Activated T-helper 9 cell treated with anti-CD3 and anti-CD28 coated beads, Interleukin-2, amount 50 U/mL, for 16 hours (primary cell): Measurements from ENCODE around the gene TBCC.
"Not testable (repeated sequence)": the region's sequence is repeated elsewhere in the genome, so short reads cannot be mapped to it uniquely, and the experiment has no call there.

ENCODE experiments used
- DNase-seq: peaks from one replicate; pipeline ENCODE4 v3.0.0-alpha.2; 2020; ENCODE audit warnings: low read depth

TBCC gene

DNA sequence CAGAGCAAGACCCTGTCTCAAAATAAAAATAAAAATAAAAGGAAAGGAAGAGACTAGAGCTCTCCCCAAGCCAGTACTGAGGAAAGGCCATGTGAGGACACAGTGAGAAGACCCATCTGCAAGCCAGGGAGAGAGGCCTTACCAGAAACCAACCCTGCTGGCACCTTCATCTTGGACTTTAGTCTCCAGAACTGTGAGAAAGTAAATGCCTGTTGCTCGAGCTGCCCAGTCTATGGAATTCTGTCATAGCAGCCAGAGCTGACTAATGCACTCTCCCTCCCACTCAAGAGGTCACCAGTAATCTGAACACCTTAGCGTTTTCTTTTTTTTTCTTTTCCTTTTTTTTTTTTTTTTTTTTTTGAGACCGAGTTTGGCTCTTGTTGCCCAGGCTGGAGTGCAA is 16.2 kb downstream of the TBCC start:
- DNase-seq: no peak

DNA sequence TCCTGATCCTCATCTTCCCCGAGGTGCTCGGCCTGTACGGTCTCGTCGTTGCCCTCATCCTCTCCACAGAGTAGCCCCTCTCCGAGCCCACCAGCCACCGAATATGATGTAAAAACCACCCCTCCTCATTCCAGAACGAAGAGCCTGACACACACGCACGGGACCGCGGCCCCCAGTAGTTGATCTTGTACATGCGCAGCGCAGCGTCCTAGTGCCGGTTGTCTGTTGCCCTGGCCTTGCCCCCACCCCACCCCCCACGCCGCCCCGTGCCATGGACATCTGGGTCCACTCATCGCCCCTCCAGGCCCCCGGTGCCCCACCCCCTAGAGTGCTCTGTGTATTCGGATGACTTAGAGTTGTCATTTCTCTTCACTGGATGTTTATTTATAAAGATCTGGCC is 18.3 kb downstream of the TBCC start:
- no peak for DNase-seq

GRCh38 chr6:42727087-42727611 is 18.8 kb downstream of the TBCC start:
- DNase-seq: no peak

DNA sequence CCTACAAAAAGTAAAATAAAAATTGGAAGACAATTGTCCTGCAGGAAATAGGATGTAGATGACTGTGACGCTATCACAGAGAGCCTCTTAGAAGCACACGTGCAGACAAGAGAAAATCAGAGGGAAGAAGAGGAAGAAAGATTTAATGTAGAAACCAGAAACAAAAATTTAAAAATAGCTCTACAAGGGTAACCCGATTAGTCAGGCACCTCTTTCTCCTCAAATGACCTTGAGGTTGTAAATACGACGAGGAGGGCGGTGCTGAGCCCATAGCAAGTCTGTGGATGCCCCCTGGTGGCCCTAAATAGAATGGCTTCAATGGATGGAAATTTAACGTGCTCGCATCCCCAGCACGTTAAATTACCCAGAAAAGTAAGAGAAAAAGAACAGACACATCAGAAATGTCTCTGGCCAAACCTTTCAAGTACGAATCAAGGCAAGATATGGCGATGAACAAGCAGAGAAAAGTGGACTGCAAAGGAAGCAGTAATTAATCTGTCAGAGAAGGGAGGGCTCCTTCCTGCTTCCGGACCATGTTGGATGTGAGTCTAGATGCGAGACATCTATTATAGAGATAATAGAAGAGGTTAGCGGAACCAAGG is 19.3 kb downstream of the TBCC start:
- DNase-seq: peak; percentile 57

DNA sequence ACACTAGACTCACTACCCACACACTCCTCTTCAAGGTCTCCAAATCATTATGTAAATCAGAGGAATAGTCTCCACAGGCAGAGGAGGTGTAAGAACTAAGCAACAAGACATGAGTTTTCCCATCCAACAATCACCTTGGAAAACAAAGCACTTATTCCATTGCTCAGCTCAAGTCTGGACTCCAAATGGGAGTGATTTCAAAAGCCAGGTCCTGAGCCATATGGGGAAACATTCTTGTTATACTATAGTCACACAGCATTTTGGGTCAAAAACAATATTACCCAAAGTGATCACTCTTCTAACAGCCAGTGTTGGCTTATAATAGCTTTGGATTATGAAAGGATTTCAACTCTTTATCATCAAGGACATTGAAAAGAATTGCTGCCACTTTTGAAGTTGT is 19.9 kb downstream of the TBCC start:
- DNase-seq: no peak

- no peak for DNase-seq
These were observed 21.1 kb downstream of the TBCC start for GRCh38 chr6:42724825-42725224.

GRCh38 chr6:42722497-42722896 is 23.4 kb downstream of the TBCC start, which contains the start of gene PRPH2:
Gene PRPH2, minus strand, starts transcription at chr6:42722597. Its CDS starts 263 bp downstream, at chr6:42722334.
- DNase-seq: no peak

DNA sequence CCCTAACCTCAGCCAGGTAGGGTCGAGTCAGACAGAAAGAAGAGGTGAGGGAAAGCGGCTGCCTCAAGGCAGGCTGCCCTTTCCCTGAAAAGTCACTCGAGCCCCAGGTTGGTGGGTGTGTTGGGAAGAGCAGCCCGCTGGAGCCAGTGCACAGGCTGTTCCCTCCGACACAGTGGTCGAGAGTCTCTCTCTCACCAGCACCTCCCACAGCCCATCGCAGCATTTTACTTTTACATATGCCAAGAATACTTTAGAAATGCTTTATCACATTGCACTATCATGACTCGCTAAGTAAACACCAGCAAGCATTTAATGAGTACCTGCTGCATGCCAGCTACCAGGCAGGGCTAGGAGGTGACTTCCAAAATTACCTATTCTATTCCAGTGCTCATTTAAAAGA is 25.2 kb downstream of the TBCC start:
- DNase-seq: no peak

DNA sequence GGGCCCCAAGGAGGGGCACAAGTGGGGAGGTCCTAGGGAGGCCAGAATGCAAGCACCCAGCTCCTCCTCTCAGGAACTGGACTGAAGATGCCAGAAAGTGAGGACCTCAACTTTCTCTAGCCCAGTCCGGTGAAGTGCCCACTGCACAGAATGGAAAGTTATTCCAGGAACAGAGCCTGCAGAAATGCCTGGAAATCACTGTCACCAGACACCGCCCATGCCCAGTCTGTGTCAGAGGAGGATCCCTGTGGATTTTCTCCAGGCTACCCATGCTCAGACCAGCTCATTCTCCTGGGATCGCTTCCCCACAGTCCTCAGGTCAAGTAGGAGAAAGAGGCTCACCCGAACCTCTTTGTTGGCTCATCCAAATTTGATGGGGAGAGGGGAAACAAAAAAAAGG is 30.0 kb downstream of the TBCC start:
- no peak for DNase-seq

GRCh38 chr6:42714098-42714761 is 31.7 kb downstream of the TBCC start:
- DNase-seq: no peak

GRCh38 chr6:42711930-42712329 is 34.0 kb downstream of the TBCC start:
- DNase-seq: no peak

DNA sequence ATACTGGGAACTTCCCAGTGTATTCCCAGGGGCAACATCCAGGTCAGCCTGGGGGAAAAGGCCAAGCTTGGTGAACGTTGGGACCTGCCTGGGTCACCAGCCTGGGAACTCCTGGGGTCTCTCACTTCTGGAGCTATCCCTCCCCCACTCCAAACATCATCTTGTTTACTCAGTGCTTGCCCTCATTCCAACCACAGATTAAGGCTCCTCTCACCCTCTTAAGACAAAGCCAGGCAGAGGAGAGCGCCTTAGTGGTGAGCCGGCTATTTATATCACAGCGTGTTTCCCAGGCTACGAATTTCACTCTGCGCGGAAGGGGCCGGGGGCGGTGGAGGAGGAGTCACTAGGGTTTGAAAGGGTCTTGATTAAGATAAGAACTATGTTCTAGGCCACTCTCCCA is 35.6 kb downstream of the TBCC start:
- DNase-seq: no peak

- no peak for DNase-seq
These were observed 36.0 kb downstream of the TBCC start for GRCh38 chr6:42709871-42710270.

GRCh38 chr6:42708096-42708495 is 37.8 kb downstream of the TBCC start:
- DNase-seq: no peak

DNA sequence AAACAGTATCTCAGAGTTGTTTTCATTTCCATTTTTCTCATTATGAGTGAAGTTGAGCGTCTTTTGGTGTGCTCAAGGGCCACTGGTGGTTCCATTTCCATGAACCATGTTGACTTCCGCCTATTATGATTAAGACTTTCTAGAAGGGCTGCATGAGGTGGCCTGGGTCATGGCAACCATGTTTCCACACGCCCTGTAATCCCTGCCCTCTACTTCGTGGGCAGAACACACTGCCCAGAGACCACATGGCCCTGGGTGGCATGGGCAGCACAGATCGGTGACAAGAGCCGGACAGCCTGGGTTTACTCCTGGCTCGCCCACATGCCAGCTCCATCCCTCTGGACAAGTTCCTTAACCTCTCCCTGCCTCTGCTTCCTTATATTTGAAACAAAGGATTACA is 38.3 kb downstream of the TBCC start:
- no peak for DNase-seq

GRCh38 chr6:42704937-42705374 is 40.9 kb downstream of the TBCC start:
- no peak for DNase-seq

- DNase-seq: no peak
These were observed 41.5 kb downstream of the TBCC start for GRCh38 chr6:42704251-42704936.

- not testable (repeated sequence) for DNase-seq
These were observed 43.1 kb downstream of the TBCC start for GRCh38 chr6:42702786-42703185.

- DNase-seq: no peak
These were observed 43.7 kb downstream of the TBCC start for GRCh38 chr6:42702200-42702599.

- DNase-seq: no peak
These were observed 47.7 kb downstream of the TBCC start for GRCh38 chr6:42698217-42698616.

DNA sequence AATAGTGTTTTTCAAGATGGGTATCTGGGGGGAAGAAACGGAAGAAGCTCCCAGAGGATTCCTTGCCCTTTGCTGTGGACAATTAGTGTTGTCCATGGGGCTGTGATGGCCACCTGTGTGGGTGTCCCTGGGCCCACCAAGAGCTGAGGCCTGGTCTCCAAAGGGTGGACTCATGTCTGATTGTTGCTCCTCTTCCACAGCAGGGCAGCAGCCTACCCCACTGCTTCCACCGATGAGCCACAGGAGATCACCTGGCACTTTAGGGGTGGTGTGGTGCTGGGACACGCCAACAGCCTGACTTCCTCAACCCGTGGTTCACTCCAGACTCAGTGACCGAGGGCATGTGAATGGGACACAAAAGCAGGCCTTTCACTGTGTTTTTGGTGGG is 48.6 kb downstream of the TBCC start:
- DNase-seq: no peak

GRCh38 chr6:42696526-42697267 is 49.2 kb downstream of the TBCC start:
- no peak for DNase-seq
